Right lobe of liver (tissue), 6 donors: ENCODE results near the gene SGK2. TPM values are rescaled to one million over a fixed set of nuclear protein-coding genes. Genes with fewer than 3 reads are reported as not detected.

Experiments
- ATAC-seq, 4 donors: fragments of 200-7000 bp; cut with Tn5 transposase; one replicate each; pipeline ENCODE4 v1.9.1; 2020; ENCODE audit warnings: mild to moderate bottlenecking in 4 of 4, moderate library complexity in 4 of 4
- DNase-seq, 3 donors: peaks; one replicate each; pipeline ENCODE4 v3.0.0-alpha.2; 2020
- H3K27ac ChIP-seq, 3 donors: fragments of 200-600 bp; one replicate each; pipeline ENCODE4 v1.8.0; 2022
- H3K27me3 ChIP-seq, 2 donors: fragments of 200-600 bp; one replicate each; pipeline ENCODE4 v1.8.0; 2022
- H3K36me3 ChIP-seq, 4 donors: fragments of 200-600 bp; sonication (generic) in 1 of 4; one replicate each; pipeline versions ENCODE4 v1.5.1 to v1.8.0; 2017 to 2022; ENCODE audit warnings: control low read depth in 1 of 4
- H3K4me1 ChIP-seq, 4 donors: fragments of 200-600 bp; sonication (generic) in 1 of 4; one replicate each; pipeline versions ENCODE4 v1.5.1 to v1.8.0; 2017 to 2022; ENCODE audit warnings: control low read depth in 1 of 4
- H3K4me3 ChIP-seq, 3 donors: fragments of 200-600 bp; one replicate each; pipeline ENCODE4 v1.8.0; 2022
- H3K9me3 ChIP-seq, 4 donors: fragments of 200-600 bp; sonication (generic) in 1 of 4; one replicate each; pipeline versions ENCODE4 v1.5.1 to v1.8.0; 2017 to 2022; ENCODE audit warnings: control low read depth in 1 of 4
- POLR2A ChIP-seq: fragments of 450-650 bp; IDR thresholded peaks from one replicate; pipeline ENCODE4 v1.6.1; 2017; ENCODE audit warnings: antibody characterized with exemption, mild to moderate bottlenecking
- WGBS: methylation state at CpG from one replicate; pipeline ENCODE4 v1.1.6; 2018; ENCODE audit warnings: low coverage, low lambda C conversion rate; ENCODE audit not compliant: insufficient coverage; ENCODE audit errors: missing lambda C conversion rate; 5-methylcytosine and 5-hydroxymethylcytosine counted together
- intact Hi-C, 2 donors: fragments of 100-400 bp; cut with DNase I; formaldehyde crosslinking; loops; one replicate each; pipeline versions ENCODE4 v1.11.2 to v1.14.1; 2022
- total RNA-seq, 6 experiments: library from RNA; depleted of rRNA in 2 of 6; stranded (reverse); fragments of >200 nt in 2 of 6; fragmentation: NEBNext Ultra II Directional in 3 of 6; extraction: Animal tissue kit (Norgen Biotek cat#: 25700) in 3 of 6; gene quantifications; one replicate each; pipeline versions ENCODE4 v1.1.0 to v1.2.4, GENCODE V29; 2016 to 2023
- TF ChIP-seq, protein P1 (sequence below), 4 donors: fragments of 200-600 bp in 3 of 4; fragments of 450-650 bp in 1 of 4; IDR thresholded peaks; one replicate each; pipeline versions ENCODE4 v1.5.1 to v1.8.0; 2016 to 2022; ENCODE audit warnings: antibody characterized with exemption in 4 of 4, mild to moderate bottlenecking in 2 of 4
- donor health status: DM: no; HTN: yes; CAD: no.
- donor health status: DM: no; HTN: no; CAD: no.
- donor health status: DM: no; HTN: no; CAD: no.
- donor health status: DM: no; HTN: yes; CAD: no.
- donor health status: DM: no; HTN: yes; CAD: no.

The SGK2 gene
- total RNA-seq, 6 experiments from 2014 or later, result 47.3 to 80.2 (median 66.9) TPM

DNA sequence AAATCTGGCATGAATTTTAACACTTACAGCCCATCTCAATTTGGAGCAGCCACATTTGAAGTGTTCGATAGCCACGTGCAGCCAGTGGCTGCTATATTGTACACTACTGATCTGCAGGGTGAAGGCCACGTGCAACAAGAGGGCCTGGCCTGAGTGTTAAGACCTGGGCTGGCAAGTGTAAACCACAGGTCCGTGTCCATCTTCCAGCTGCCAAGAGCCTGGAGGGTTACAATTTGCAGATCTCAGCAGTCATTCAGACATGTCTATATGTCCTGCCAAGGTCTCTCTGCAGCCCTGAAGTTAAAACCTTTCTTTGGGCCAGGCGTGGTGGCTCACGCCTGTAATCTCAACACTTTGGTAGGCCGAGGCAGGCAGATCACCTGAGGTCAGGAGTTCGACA, 14.1 kb downstream of the SGK2 start:
- intact Hi-C loops, result no loop called here
- no peak for ATAC-seq
- Histone ChIP-seq H3K27ac (no peak overlapping the region), H3K4me1 (peaks cover 0 to 1% (median 0%) of the 10 kb centered on the region in 4 donors), H3K36me3 (peaks cover 0 to 85% (median 33%) of the 10 kb centered on the region in 4 donors), H3K27me3 (no peaks in the 10 kb centered on the region), H3K9me3 (no peaks in the 10 kb centered on the region), H3K4me3 (no peak overlapping the region)
- no peak for DNase-seq
- TF ChIP-seq POLR2A, result no peak
- TF ChIP-seq, protein P1, sequence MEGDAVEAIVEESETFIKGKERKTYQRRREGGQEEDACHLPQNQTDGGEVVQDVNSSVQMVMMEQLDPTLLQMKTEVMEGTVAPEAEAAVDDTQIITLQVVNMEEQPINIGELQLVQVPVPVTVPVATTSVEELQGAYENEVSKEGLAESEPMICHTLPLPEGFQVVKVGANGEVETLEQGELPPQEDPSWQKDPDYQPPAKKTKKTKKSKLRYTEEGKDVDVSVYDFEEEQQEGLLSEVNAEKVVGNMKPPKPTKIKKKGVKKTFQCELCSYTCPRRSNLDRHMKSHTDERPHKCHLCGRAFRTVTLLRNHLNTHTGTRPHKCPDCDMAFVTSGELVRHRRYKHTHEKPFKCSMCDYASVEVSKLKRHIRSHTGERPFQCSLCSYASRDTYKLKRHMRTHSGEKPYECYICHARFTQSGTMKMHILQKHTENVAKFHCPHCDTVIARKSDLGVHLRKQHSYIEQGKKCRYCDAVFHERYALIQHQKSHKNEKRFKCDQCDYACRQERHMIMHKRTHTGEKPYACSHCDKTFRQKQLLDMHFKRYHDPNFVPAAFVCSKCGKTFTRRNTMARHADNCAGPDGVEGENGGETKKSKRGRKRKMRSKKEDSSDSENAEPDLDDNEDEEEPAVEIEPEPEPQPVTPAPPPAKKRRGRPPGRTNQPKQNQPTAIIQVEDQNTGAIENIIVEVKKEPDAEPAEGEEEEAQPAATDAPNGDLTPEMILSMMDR (IDR thresholded peaks at IDR 0.05), result no peak
- WGBS, result 100% methylated on average over 3 of the region's 8 CpGs

DNA sequence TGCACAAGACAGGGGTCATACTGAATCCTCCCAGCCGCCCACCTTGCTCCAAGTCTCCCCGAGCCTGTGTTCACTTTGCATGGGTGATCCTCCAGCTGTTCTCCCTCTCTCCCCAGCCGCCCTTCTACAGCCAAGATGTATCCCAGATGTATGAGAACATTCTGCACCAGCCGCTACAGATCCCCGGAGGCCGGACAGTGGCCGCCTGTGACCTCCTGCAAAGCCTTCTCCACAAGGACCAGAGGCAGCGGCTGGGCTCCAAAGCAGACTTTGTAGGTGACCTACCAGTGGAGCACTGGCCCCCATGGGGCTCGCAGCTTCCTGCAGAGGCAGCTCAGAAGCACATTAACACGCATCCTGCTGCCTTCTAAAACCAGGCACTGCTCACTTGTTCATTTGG, 17.3 kb downstream of the SGK2 start:
- Histone ChIP-seq H3K36me3 (peaks cover 0 to 71% (median 24%) of the 10 kb centered on the region in 4 donors), H3K9me3 (no peaks in the 10 kb centered on the region), H3K4me3 (no peak overlapping the region), H3K4me1 (peaks cover 0 to 6% (median 0%) of the 10 kb centered on the region in 4 donors), H3K27me3 (no peaks in the 10 kb centered on the region), H3K27ac (no peak overlapping the region)
- DNase-seq, result no peak
- TF ChIP-seq POLR2A, result no peak
- TF ChIP-seq, protein P1 (IDR thresholded peaks at IDR 0.05), result no peak
- no peak for ATAC-seq
- WGBS, result 81% methylated on average over 10 of the region's 10 CpGs
- intact Hi-C loops, result no loop called here

- Histone ChIP-seq H3K27me3 (no peaks in the 10 kb centered on the region), H3K27ac (no peak overlapping the region), H3K9me3 (no peaks in the 10 kb centered on the region), H3K36me3 (peaks cover 0 to 71% (median 19%) of the 10 kb centered on the region in 4 donors), H3K4me1 (peaks cover 0 to 21% (median 4%) of the 10 kb centered on the region in 4 donors), H3K4me3 (no peak overlapping the region)
- 73% methylated on average over 5 of the region's 7 CpGs for WGBS
- TF ChIP-seq POLR2A, result no peak
- TF ChIP-seq, protein P1 (IDR thresholded peaks at IDR 0.05), result no peak
- intact Hi-C loops, result no loop called here
- DNase-seq, result no peak
- no peak for ATAC-seq
Observed at GRCh38 chr20:43579861-43580793, 21.3 kb downstream of the SGK2 start.

GRCh38 chr20:43583133-43583864, 24.5 kb downstream of the SGK2 start:
- Histone ChIP-seq H3K4me1 (peaks cover 0 to 28% (median 4%) of the 10 kb centered on the region in 4 donors), H3K27me3 (no peaks in the 10 kb centered on the region), H3K4me3 (no peak overlapping the region), H3K9me3 (no peaks in the 10 kb centered on the region), H3K36me3 (peaks cover 0 to 68% (median 17%) of the 10 kb centered on the region in 4 donors), H3K27ac (peak overlapping the region in 1 of 3 donors; percentile 31)
- 80% methylated on average over 5 of the region's 7 CpGs for WGBS
- no peak for TF ChIP-seq POLR2A
- TF ChIP-seq, protein P1 (IDR thresholded peaks at IDR 0.05), result no peak
- no peak for DNase-seq
- ATAC-seq, result peak in 1 of 4 donors; percentile 7
- intact Hi-C loops, result no loop called here
